Erythroblast (primary cell): ENCODE data around the gene OR2G6.
"Not testable (repeated sequence)": the region's sequence is repeated elsewhere in the genome, so short reads cannot be mapped to it uniquely, and the experiment has no call there.

Experiments
- DNase-seq, 2 experiments: peaks; one replicate each; lab custom pipeline; 2025; lab: John Stamatoyannopoulos, UW
- GATA1 ChIP-seq: IDR thresholded peaks from 2 replicates; pipeline ENCODE4 v1.6.1; 2011; ENCODE audit warnings: low read depth, mild to moderate bottlenecking, control low read depth, low read length, moderate library complexity
- POLR2A ChIP-seq: IDR thresholded peaks from 2 replicates; pipeline ENCODE4 v1.6.1; 2011; ENCODE audit warnings: mild to moderate bottlenecking, low read length

The OR2G6 gene

GRCh38 chr1:248507773-248508172, at the start of gene OR2G6:
TSS of gene OR2G6 (plus strand) at chr1:248508073. CDS start at chr1:248521647, 13,574 bp downstream.
- not testable (repeated sequence) for DNase-seq

- DNase-seq = not testable (repeated sequence)
These were observed 48.8 kb upstream of the OR2G6 start for GRCh38 chr1:248459117-248459516.

- TF ChIP-seq GATA1 (no peak), POLR2A (no peak)
These were observed 36.7 kb upstream of the OR2G6 start for GRCh38 chr1:248471154-248471553.

GRCh38 chr1:248472111-248472510, 35.8 kb upstream of the OR2G6 start:
- DNase-seq = not testable (repeated sequence)

More at GRCh38 chr1:248471154-248471553, 36.7 kb upstream of the OR2G6 start:
- no peak for DNase-seq

- not testable (repeated sequence) for DNase-seq
These were observed 34.8 kb upstream of the OR2G6 start, which contains the start of gene OR2T3 for GRCh38 chr1:248473051-248473450. TSS of gene OR2T3 (plus strand) at chr1:248473351. CDS start at chr1:248473351, 0 bp downstream.

GRCh38 chr1:248475660-248476059, 32.2 kb upstream of the OR2G6 start:
- not testable (repeated sequence) for DNase-seq

- DNase-seq = not testable (repeated sequence)
These were observed 25.9 kb upstream of the OR2G6 start for GRCh38 chr1:248481686-248482579.

GRCh38 chr1:248488289-248488688, 19.6 kb upstream of the OR2G6 start, which contains the start of gene OR2T5:
TSS of gene OR2T5 (plus strand) at chr1:248488589. CDS start at chr1:248488589, 0 bp downstream.
- DNase-seq = not testable (repeated sequence)

- not testable (repeated sequence) for DNase-seq
These were observed 11.2 kb upstream of the OR2G6 start for GRCh38 chr1:248496661-248497060.

GRCh38 chr1:248500305-248501035, 7.4 kb upstream of the OR2G6 start:
- DNase-seq = not testable (repeated sequence)

- not testable (repeated sequence) for DNase-seq
These were observed 2.3 kb downstream of the OR2G6 start for GRCh38 chr1:248510217-248510616.

- DNase-seq = no peak
- TF ChIP-seq GATA1 = no peak
These were observed 14.0 kb downstream of the OR2G6 start for GRCh38 chr1:248521856-248522255.

- not testable (repeated sequence) for DNase-seq
These were observed 29.6 kb downstream of the OR2G6 start for GRCh38 chr1:248537449-248537848.

GRCh38 chr1:248547383-248547782, 39.5 kb downstream of the OR2G6 start:
- DNase-seq = not testable (repeated sequence)

- not testable (repeated sequence) for DNase-seq
These were observed 43.2 kb downstream of the OR2G6 start for GRCh38 chr1:248551027-248551426.

GRCh38 chr1:248562672-248563071, 54.8 kb downstream of the OR2G6 start, which contains the start of gene OR2T29:
TSS of gene OR2T29 (minus strand) at chr1:248562772. CDS start at chr1:248559491, 3,281 bp downstream.
- not testable (repeated sequence) for DNase-seq

GRCh38 chr1:248565530-248566373, 57.9 kb downstream of the OR2G6 start:
- not testable (repeated sequence) for DNase-seq

- DNase-seq = not testable (repeated sequence)
These were observed 61.2 kb downstream of the OR2G6 start for GRCh38 chr1:248569049-248569448.

GRCh38 chr1:248570811-248571210, 62.9 kb downstream of the OR2G6 start:
- DNase-seq = not testable (repeated sequence)

GRCh38 chr1:248572049-248572448, 64.2 kb downstream of the OR2G6 start:
- not testable (repeated sequence) for DNase-seq
